IMR-90 (cell line): Measurements from ENCODE around the gene INTS12. TPM values are rescaled to one million over a fixed set of nuclear protein-coding genes. Genes with fewer than 3 reads are reported as not detected.

ENCODE experiments used
- ATAC-seq: fragments of 200-7000 bp; cut with Tn5 transposase; 2 replicates; pipeline ENCODE4 v1.9.1; 2020; ENCODE audit warnings: low read depth, mild to moderate bottlenecking, moderate library complexity
- BruUV-seq: library from RNA; stranded (reverse); fragments of 400-500 nt; replicated peaks from 2 replicates; lab custom pipeline; 2021; lab: Mats Ljungman, UMichigan
- CTCF ChIA-PET: fragments of 300-600 bp; formaldehyde crosslinking; extraction: SDS; loops from one replicate; lab custom pipeline; 2021; ENCODE audit warnings: antibody characterized with exemption; lab: Yijun Ruan, JAX
- POLR2A ChIA-PET: fragments of 300-600 bp; sonication (Branson Sonifier 250); formaldehyde crosslinking; loops from one replicate; lab custom pipeline; 2022; ENCODE audit warnings: antibody characterized with exemption; ENCODE audit not compliant: unreplicated experiment; lab: Charles Lee
- DNase-seq: peaks from one replicate; pipeline ENCODE4 v3.0.0; 2013
- H2AFZ ChIP-seq: replicated peaks from 2 replicates; pipeline ENCODE3; 2013; ENCODE audit warnings: low read length, mild to moderate bottlenecking; ENCODE audit not compliant: poor library complexity
- H2AK5ac ChIP-seq: 2 replicates; pipeline ENCODE4 v1.6.1; 2013; ENCODE audit warnings: low read depth, low read length, inconsistent platforms
- H2AK9ac ChIP-seq: replicated peaks from 2 replicates; pipeline ENCODE3; 2013; ENCODE audit warnings: mild to moderate bottlenecking, low read depth, low read length, moderate library complexity; ENCODE audit not compliant: poor library complexity
- H2BK120ac ChIP-seq: 2 replicates; pipeline ENCODE4 v1.6.1; 2013; ENCODE audit warnings: low read depth, low read length, inconsistent platforms
- H2BK15ac ChIP-seq: 3 replicates; pipeline ENCODE4 v1.6.1; 2013; ENCODE audit warnings: low read depth, low read length, inconsistent platforms
- H2BK20ac ChIP-seq: 2 replicates; pipeline ENCODE4 v1.6.1; 2013; ENCODE audit warnings: low read depth, mild to moderate bottlenecking, inconsistent platforms, low read length, moderate library complexity
- H2BK5ac ChIP-seq: 2 replicates; pipeline ENCODE4 v1.6.1; 2013; ENCODE audit warnings: mild to moderate bottlenecking, low read depth, low read length, inconsistent platforms; ENCODE audit not compliant: poor library complexity, severe bottlenecking
- H3K14ac ChIP-seq: replicated peaks from 2 replicates; pipeline ENCODE4 v1.6.1; 2013; ENCODE audit warnings: low read depth, low read length, inconsistent platforms
- H3K18ac ChIP-seq: 2 replicates; pipeline ENCODE4 v1.6.1; 2013; ENCODE audit warnings: low read depth, low read length, control low read depth
- H3K23ac ChIP-seq: 2 replicates; pipeline ENCODE4 v1.6.1; 2013; ENCODE audit warnings: low read depth, low read length, inconsistent platforms
- H3K27ac ChIP-seq: 2 replicates; pipeline ENCODE4 v1.5.1; 2013; ENCODE audit warnings: mild to moderate bottlenecking, control low read depth, low read length; ENCODE audit not compliant: insufficient read depth
- H3K27me3 ChIP-seq: 2 replicates; pipeline ENCODE4 v1.6.1; 2013; ENCODE audit warnings: low read length; ENCODE audit not compliant: control insufficient read depth, insufficient read depth
- H3K36me3 ChIP-seq: 2 replicates; pipeline ENCODE4 v1.6.1; 2013; ENCODE audit warnings: low read length, mixed read lengths; ENCODE audit not compliant: control insufficient read depth, insufficient read depth
- H3K4ac ChIP-seq: 2 replicates; pipeline ENCODE4 v1.6.1; 2013; ENCODE audit warnings: low read depth, low read length, inconsistent platforms
- H3K4me1 ChIP-seq: 2 replicates; pipeline ENCODE4 v1.6.1; 2013; ENCODE audit warnings: low read length, mixed read lengths; ENCODE audit not compliant: control insufficient read depth, insufficient read depth
- H3K4me2 ChIP-seq: 2 replicates; pipeline ENCODE4 v1.6.1; 2013; ENCODE audit warnings: low read depth, mild to moderate bottlenecking, control low read depth, low read length, moderate library complexity
- H3K4me3 ChIP-seq: 2 replicates; pipeline ENCODE4 v1.5.1; 2013; ENCODE audit warnings: low read depth, mild to moderate bottlenecking, control low read depth, low read length, moderate library complexity; ENCODE audit not compliant: insufficient read depth
- H3K56ac ChIP-seq: 2 replicates; pipeline ENCODE4 v1.6.1; 2013; ENCODE audit warnings: low read length, inconsistent platforms; ENCODE audit not compliant: insufficient read depth; ENCODE audit errors: extremely low read depth
- H3K79me1 ChIP-seq, 2 experiments: 2 replicates each; pipeline ENCODE4 v1.6.1; 2013; ENCODE audit warnings: low read length in 2 of 2, inconsistent platforms in 1 of 2, low read depth in 1 of 2
- H3K9ac ChIP-seq: 2 replicates; pipeline ENCODE4 v1.6.1; 2013; ENCODE audit warnings: low read depth, low read length, control low read depth
- H3K9me1 ChIP-seq: 2 replicates; pipeline ENCODE4 v1.6.1; 2013; ENCODE audit warnings: low read length, inconsistent platforms; ENCODE audit not compliant: insufficient read depth
- H3K9me3 ChIP-seq: 2 replicates; pipeline ENCODE4 v1.6.1; 2013; ENCODE audit warnings: low read length; ENCODE audit not compliant: control insufficient read depth, insufficient read depth
- H4K20me1 ChIP-seq: 2 replicates; pipeline ENCODE4 v1.6.1; 2013; ENCODE audit warnings: low read length, inconsistent platforms; ENCODE audit not compliant: insufficient read depth
- H4K5ac ChIP-seq: 2 replicates; pipeline ENCODE4 v1.6.1; 2013; ENCODE audit warnings: mild to moderate bottlenecking, low read depth, low read length, control low read depth
- H4K8ac ChIP-seq, 2 experiments: 2 replicates each; pipeline ENCODE4 v1.6.1; 2013; ENCODE audit warnings: low read depth in 2 of 2, low read length in 2 of 2, control low read depth in 1 of 2, inconsistent platforms in 1 of 2
- H4K91ac ChIP-seq: 2 replicates; pipeline ENCODE4 v1.6.1; 2013; ENCODE audit warnings: low read depth, low read length, inconsistent platforms; ENCODE audit not compliant: insufficient read depth
- BHLHE40 ChIP-seq: fragments of 150-350 bp; IDR thresholded peaks from 2 replicates; pipeline ENCODE4 v1.6.1; 2016; ENCODE audit warnings: mild to moderate bottlenecking, low read depth, low read length
- CEBPB ChIP-seq: IDR thresholded peaks from 2 replicates; pipeline ENCODE4 v1.6.1; 2012; ENCODE audit warnings: low read depth, low read length, improper control_type of control experiment
- CHD1 ChIP-seq: IDR thresholded peaks from 2 replicates; pipeline ENCODE4 v1.6.1; 2012; ENCODE audit warnings: low read depth, low read length, improper control_type of control experiment
- MAFK ChIP-seq: IDR thresholded peaks from 2 replicates; pipeline ENCODE4 v1.6.1; 2012; ENCODE audit warnings: low read depth, low read length, improper control_type of control experiment
- MAZ ChIP-seq: IDR thresholded peaks from 2 replicates; pipeline ENCODE4 v1.6.1; 2012; ENCODE audit warnings: low read depth, mild to moderate bottlenecking, low read length, improper control_type of control experiment, moderate library complexity, borderline replicate concordance
- NFE2L2 ChIP-seq: fragments of 150-350 bp; IDR thresholded peaks from 2 replicates; pipeline ENCODE4 v1.6.1; 2016; ENCODE audit warnings: low read depth, mild to moderate bottlenecking, low read length
- RCOR1 ChIP-seq: IDR thresholded peaks from 2 replicates; pipeline ENCODE4 v1.6.1; 2012; ENCODE audit warnings: mild to moderate bottlenecking, low read length, improper control_type of control experiment; ENCODE audit not compliant: insufficient replicate concordance
- SMC3 ChIP-seq: fragments of 150-350 bp; IDR thresholded peaks from 2 replicates; pipeline ENCODE4 v1.6.1; 2016; ENCODE audit warnings: low read depth, mild to moderate bottlenecking, antibody characterized with exemption, low read length, moderate library complexity
- WGBS, 2 experiments: methylation state at CpG; one replicate each; pipeline versions ENCODE4 v1.1.5 to v1.1.7; 2013; ENCODE audit warnings: missing lambda C conversion rate in 2 of 2; ENCODE audit not compliant: insufficient read length in 1 of 2; ENCODE audit errors: extremely low coverage in 2 of 2; 5-methylcytosine and 5-hydroxymethylcytosine counted together
- dilution Hi-C: fragments of 300-500 bp; cut with HindIII; formaldehyde crosslinking; loops from one replicate; pipeline ENCODE4 v1.14.3; 2018; ENCODE audit warnings: low sequenced_read_pairs; ENCODE audit not compliant: unreplicated experiment
- in situ Hi-C: fragments of 300-500 bp; cut with MboI; formaldehyde crosslinking; loops from 3 replicates; pipeline ENCODE4 v1.14.3; 2019; ENCODE audit warnings: low sequenced_read_pairs, inconsistent platforms, mixed read lengths
- intact Hi-C: fragments of 100-400 bp; cut with micrococcal nuclease; formaldehyde crosslinking; loops from 2 replicates; pipeline ENCODE4 v1.10.0; 2022
- polyA plus RNA-seq, 3 experiments: library from polyadenylated mRNA; depleted of rRNA; stranded (reverse); fragments of >200 nt; gene quantifications; 2 replicates each; pipeline ENCODE4 v1.2.3, GENCODE V29; 2012; ENCODE audit warnings: low replicate concordance in 1 of 3
- total RNA-seq: library from RNA; depleted of rRNA; stranded (reverse); fragments of >200 nt; gene quantifications from 2 replicates; pipeline ENCODE4 v1.2.3, GENCODE V29; 2012
- TF ChIP-seq, protein P1 (sequence below): fragments of 150-350 bp; IDR thresholded peaks from 2 replicates; pipeline ENCODE4 v1.6.1; 2017; ENCODE audit warnings: mild to moderate bottlenecking, antibody characterized with exemption, low read length, low read depth
- TF ChIP-seq, protein P2 (sequence below): fragments of 150-350 bp; IDR thresholded peaks from 2 replicates; pipeline ENCODE4 v1.6.1; 2016; ENCODE audit warnings: low read depth, mild to moderate bottlenecking, low read length, moderate library complexity, borderline replicate concordance
- TF ChIP-seq, protein P3 (sequence below): conservative IDR thresholded peaks from 2 replicates; pipeline ENCODE4 v1.5.1; 2012; ENCODE audit warnings: mild to moderate bottlenecking, low read depth, low read length, improper control_type of control experiment

Gene INTS12
- total and polyA plus RNA-seq, 2 of the 4 experiments (the other 2 are of a cell fraction) = 27.5 to 36.0 TPM

DNA sequence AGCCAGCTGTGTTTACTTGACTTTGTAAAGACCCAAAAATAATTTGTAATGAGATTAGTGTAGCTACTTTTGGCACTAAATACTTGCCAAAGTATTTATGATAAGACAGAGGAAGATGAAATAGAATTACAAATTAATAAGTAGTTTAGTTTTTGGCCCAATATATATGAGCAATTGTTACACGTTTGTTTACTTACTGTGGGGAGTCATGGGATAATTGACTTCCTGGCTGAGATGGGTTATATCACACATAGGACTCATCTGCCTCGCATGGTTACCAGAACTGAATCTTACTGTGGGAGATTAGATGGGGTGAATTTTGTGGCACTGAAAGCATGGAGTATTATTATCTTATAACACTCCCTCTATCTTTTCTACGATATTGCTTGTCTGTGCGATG, 66.6 kb downstream of the INTS12 start:
- Histone ChIP-seq H3K36me3 (no peaks in the 10 kb centered on the region), H4K5ac (no peak overlapping the region), H3K4me1 (no peaks in the 10 kb centered on the region), H3K14ac (no peak overlapping the region), H2AK9ac (no peak overlapping the region), H3K27me3 (no peaks in the 10 kb centered on the region), H3K9me3 (no peaks in the 10 kb centered on the region), H4K20me1 (no peaks in the 10 kb centered on the region), H2BK15ac (no peak overlapping the region), H2BK5ac (no peak overlapping the region), H3K79me1 (no peaks in the 10 kb centered on the region), H3K9me1 (no peaks in the 10 kb centered on the region), H3K27ac (no peak overlapping the region), H3K18ac (no peak overlapping the region), H4K8ac (no peak overlapping the region), H3K4me3 (no peak overlapping the region), H3K23ac (no peak overlapping the region), H3K56ac (no peak overlapping the region), H4K91ac (no peak overlapping the region), H2AFZ (no peak overlapping the region), H3K4me2 (no peak overlapping the region), H2BK20ac (no peak overlapping the region), H2AK5ac (no peak overlapping the region), H3K9ac (no peak overlapping the region), H2BK120ac (no peak overlapping the region), H3K4ac (no peak overlapping the region)
- POLR2A ChIA-PET = no interaction called here
- BruUV-seq = no TSS peak
- dilution Hi-C loops (no loop called here), in situ Hi-C loops (no loop called here), intact Hi-C loops (no loop called here)
- no peak for DNase-seq
- ATAC-seq = no peak
- CTCF ChIA-PET = no interaction called here
- TF ChIP-seq CEBPB = no peak
- TF ChIP-seq MAZ = no peak
- TF ChIP-seq BHLHE40 = no peak
- TF ChIP-seq, protein P1, sequence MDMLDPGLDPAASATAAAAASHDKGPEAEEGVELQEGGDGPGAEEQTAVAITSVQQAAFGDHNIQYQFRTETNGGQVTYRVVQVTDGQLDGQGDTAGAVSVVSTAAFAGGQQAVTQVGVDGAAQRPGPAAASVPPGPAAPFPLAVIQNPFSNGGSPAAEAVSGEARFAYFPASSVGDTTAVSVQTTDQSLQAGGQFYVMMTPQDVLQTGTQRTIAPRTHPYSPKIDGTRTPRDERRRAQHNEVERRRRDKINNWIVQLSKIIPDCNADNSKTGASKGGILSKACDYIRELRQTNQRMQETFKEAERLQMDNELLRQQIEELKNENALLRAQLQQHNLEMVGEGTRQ = no peak
- no peak for TF ChIP-seq CHD1
- no peak for TF ChIP-seq MAFK
- no peak for TF ChIP-seq NFE2L2
- no peak for TF ChIP-seq RCOR1
- TF ChIP-seq, protein P2, sequence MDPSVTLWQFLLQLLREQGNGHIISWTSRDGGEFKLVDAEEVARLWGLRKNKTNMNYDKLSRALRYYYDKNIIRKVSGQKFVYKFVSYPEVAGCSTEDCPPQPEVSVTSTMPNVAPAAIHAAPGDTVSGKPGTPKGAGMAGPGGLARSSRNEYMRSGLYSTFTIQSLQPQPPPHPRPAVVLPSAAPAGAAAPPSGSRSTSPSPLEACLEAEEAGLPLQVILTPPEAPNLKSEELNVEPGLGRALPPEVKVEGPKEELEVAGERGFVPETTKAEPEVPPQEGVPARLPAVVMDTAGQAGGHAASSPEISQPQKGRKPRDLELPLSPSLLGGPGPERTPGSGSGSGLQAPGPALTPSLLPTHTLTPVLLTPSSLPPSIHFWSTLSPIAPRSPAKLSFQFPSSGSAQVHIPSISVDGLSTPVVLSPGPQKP = no peak
- no peak for TF ChIP-seq SMC3
- TF ChIP-seq, protein P3, sequence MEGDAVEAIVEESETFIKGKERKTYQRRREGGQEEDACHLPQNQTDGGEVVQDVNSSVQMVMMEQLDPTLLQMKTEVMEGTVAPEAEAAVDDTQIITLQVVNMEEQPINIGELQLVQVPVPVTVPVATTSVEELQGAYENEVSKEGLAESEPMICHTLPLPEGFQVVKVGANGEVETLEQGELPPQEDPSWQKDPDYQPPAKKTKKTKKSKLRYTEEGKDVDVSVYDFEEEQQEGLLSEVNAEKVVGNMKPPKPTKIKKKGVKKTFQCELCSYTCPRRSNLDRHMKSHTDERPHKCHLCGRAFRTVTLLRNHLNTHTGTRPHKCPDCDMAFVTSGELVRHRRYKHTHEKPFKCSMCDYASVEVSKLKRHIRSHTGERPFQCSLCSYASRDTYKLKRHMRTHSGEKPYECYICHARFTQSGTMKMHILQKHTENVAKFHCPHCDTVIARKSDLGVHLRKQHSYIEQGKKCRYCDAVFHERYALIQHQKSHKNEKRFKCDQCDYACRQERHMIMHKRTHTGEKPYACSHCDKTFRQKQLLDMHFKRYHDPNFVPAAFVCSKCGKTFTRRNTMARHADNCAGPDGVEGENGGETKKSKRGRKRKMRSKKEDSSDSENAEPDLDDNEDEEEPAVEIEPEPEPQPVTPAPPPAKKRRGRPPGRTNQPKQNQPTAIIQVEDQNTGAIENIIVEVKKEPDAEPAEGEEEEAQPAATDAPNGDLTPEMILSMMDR = no peak
- WGBS, 2 experiments = no CpG with 5 or more reads among the region's 4 CpGs
